Neural cell (in vitro differentiated cells): ENCODE measurements around the gene EYA2.

Source experiments
- CTCF ChIP-seq: fragments of 450-650 bp; IDR thresholded peaks from 2 replicates; pipeline ENCODE4 v1.5.1; 2014; ENCODE audit warnings: antibody characterized with exemption, mild to moderate bottlenecking, moderate library complexity; ENCODE audit not compliant: poor library complexity, severe bottlenecking
- EP300 ChIP-seq: fragments of 450-650 bp; conservative IDR thresholded peaks from 2 replicates; pipeline ENCODE4 v1.6.1; 2014; ENCODE audit warnings: antibody characterized with exemption, mild to moderate bottlenecking, moderate library complexity; ENCODE audit not compliant: poor library complexity, severe bottlenecking
- EZH2 ChIP-seq: fragments of 200-600, 300-800 bp; shearing (Covaris generic), sonication (generic); IDR thresholded peaks from 2 replicates; pipeline ENCODE4 v1.6.1; 2014; ENCODE audit warnings: antibody characterized with exemption, low read length, borderline replicate concordance, mild to moderate bottlenecking; ENCODE audit not compliant: insufficient read depth, poor library complexity, severe bottlenecking
- MXI1 ChIP-seq: fragments of 450-650 bp; conservative IDR thresholded peaks from 2 replicates; pipeline ENCODE4 v1.6.1; 2014; ENCODE audit warnings: antibody characterized with exemption, mild to moderate bottlenecking; ENCODE audit not compliant: poor library complexity, severe bottlenecking
- POLR2AphosphoS5 ChIP-seq: IDR thresholded peaks from 2 replicates; pipeline ENCODE4 v1.6.1; 2012
- RAD21 ChIP-seq: fragments of 450-650 bp; conservative IDR thresholded peaks from 2 replicates; pipeline ENCODE4 v1.6.1; 2014; ENCODE audit warnings: antibody characterized with exemption, mild to moderate bottlenecking, moderate library complexity
- SMC3 ChIP-seq: fragments of 450-650 bp; conservative IDR thresholded peaks from 2 replicates; pipeline ENCODE4 v1.6.1; 2014; ENCODE audit warnings: antibody characterized with exemption, mild to moderate bottlenecking, moderate library complexity; ENCODE audit not compliant: poor library complexity
- TAF1 ChIP-seq: IDR thresholded peaks from 2 replicates; pipeline ENCODE4 v1.6.1; 2012; ENCODE audit warnings: low read depth
- TF ChIP-seq, protein P1 (sequence below): IDR thresholded peaks from 2 replicates; pipeline ENCODE4 v1.6.1; 2012; ENCODE audit warnings: borderline replicate concordance

GRCh38 chr20:46946796-46947195 is 52.2 kb downstream of the EYA2 start:
- TF ChIP-seq CTCF (no peak), EZH2 (no peak), EP300 (no peak), POLR2AphosphoS5 (no peak), TAF1 (no peak), MXI1 (no peak), RAD21 (no peak), SMC3 (no peak)
- TF ChIP-seq, protein P1, sequence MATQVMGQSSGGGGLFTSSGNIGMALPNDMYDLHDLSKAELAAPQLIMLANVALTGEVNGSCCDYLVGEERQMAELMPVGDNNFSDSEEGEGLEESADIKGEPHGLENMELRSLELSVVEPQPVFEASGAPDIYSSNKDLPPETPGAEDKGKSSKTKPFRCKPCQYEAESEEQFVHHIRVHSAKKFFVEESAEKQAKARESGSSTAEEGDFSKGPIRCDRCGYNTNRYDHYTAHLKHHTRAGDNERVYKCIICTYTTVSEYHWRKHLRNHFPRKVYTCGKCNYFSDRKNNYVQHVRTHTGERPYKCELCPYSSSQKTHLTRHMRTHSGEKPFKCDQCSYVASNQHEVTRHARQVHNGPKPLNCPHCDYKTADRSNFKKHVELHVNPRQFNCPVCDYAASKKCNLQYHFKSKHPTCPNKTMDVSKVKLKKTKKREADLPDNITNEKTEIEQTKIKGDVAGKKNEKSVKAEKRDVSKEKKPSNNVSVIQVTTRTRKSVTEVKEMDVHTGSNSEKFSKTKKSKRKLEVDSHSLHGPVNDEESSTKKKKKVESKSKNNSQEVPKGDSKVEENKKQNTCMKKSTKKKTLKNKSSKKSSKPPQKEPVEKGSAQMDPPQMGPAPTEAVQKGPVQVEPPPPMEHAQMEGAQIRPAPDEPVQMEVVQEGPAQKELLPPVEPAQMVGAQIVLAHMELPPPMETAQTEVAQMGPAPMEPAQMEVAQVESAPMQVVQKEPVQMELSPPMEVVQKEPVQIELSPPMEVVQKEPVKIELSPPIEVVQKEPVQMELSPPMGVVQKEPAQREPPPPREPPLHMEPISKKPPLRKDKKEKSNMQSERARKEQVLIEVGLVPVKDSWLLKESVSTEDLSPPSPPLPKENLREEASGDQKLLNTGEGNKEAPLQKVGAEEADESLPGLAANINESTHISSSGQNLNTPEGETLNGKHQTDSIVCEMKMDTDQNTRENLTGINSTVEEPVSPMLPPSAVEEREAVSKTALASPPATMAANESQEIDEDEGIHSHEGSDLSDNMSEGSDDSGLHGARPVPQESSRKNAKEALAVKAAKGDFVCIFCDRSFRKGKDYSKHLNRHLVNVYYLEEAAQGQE, result no peak
